GM20000 (cell line): ENCODE measurements around the gene COL1A1.

ENCODE experiments used
- DNase-seq: peaks from one replicate; pipeline ENCODE4 v3.0.0; 2012; ENCODE audit warnings: low spot score
- TF ChIP-seq, protein P1 (sequence below): IDR thresholded peaks from 2 replicates; pipeline ENCODE4 v1.5.1; 2012; ENCODE audit warnings: mild to moderate bottlenecking, control low read depth; ENCODE audit errors: extremely low read depth, missing control alignments

COL1A1 gene

DNA sequence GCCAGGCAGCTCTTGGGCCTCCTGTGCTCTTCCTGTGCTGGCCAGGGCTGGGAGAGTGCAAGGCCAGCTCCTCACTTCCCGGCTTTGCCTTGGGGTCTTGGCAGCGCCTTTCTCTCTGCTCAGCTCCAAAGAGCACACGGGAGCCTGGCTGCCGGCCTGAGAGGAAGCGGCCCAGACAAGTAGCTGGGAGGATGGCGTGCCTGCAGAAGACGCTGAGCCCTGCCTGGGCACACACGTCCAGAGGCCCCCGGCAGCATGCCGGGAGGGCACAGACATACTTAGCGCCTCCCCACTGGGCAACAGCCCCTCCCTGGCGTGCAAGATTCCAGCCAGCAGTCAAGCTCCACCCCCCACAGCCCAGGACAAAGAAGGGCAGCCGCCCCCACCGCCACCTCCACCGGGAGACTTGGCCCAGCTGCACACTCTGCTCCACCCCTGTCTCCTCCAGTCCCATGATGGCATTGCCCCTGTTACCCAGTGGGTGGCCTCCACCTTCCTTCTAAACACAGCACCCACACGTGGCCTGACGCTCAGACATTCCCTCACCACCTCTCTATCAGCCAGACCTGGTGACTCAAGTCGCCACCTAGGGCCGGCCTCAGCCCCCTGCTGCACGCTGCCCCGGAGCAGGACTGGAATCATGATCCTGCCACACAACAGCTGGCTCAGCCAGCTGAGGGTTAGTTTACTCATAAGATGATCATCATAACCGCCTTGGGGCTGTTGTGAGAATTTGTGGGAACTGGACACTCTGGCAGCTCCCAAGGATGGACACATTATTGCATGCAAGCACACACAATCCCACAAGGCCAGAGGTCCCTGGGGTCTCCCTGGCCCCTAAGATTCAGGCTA is 23.2 kb downstream of the COL1A1 start:
- TF ChIP-seq, protein P1, sequence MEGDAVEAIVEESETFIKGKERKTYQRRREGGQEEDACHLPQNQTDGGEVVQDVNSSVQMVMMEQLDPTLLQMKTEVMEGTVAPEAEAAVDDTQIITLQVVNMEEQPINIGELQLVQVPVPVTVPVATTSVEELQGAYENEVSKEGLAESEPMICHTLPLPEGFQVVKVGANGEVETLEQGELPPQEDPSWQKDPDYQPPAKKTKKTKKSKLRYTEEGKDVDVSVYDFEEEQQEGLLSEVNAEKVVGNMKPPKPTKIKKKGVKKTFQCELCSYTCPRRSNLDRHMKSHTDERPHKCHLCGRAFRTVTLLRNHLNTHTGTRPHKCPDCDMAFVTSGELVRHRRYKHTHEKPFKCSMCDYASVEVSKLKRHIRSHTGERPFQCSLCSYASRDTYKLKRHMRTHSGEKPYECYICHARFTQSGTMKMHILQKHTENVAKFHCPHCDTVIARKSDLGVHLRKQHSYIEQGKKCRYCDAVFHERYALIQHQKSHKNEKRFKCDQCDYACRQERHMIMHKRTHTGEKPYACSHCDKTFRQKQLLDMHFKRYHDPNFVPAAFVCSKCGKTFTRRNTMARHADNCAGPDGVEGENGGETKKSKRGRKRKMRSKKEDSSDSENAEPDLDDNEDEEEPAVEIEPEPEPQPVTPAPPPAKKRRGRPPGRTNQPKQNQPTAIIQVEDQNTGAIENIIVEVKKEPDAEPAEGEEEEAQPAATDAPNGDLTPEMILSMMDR, result peak; percentile 70
- DNase-seq, result peak; percentile 76

DNA sequence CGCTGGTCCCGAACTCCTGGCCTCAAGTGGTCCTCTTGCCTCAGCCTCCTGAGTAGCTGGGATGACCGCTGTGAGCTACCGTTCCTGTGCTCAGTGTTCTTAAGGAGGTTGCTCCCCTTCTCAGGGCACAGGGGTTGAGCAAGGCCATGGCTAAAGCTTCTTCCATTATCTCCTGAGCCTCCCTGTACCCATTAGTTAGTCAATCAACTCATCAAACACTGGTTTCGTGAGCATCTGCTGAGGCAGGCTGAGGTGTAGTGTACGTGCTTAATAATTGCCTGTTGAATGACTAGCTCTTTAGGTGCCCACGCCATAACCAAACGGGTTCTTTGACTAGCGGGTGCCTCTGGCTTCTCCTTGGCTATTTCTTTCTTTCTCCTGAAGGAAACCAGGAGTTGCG is 24.0 kb downstream of the COL1A1 start:
- no peak for DNase-seq
- TF ChIP-seq, protein P1, result no peak

DNA sequence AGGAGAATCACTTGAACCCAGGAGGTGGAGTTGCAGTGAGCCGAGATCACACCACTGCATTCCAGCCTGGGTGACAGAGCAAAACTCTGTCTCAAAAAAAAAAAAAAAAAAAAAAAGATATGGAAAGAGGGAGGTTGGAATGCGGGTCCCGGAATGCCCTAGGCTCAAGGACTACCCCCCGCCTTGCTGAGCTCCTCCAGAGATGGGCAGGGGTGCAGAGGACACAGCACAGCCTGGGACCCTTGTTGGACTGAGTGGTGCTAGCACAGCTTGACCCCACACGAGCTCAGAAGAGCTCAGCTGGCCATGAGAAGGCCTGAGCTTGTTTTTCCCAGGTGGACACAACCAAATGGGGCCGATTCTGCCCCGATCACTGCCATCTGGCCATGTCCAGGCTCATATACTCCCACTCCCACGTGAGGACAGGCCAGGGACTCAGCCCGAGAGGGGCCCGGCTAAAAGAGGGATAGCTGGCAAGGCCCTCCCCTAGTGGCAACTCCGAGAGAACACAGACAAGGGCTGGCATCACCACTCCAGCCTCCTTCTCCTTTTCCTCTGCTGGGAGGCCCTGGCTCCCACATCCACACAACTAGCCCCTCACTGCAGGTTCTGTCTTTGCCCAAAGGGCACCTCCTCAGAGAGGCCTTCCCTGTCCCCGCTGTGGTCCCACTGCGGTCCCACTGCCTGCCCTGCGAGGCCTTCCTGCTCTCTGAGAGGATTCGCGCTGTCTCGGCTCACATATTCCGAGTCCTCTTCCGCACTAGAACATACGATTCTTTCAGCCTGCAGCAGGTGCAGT is 24.7 kb downstream of the COL1A1 start:
- no peak for DNase-seq
- TF ChIP-seq, protein P1, result no peak

DNA sequence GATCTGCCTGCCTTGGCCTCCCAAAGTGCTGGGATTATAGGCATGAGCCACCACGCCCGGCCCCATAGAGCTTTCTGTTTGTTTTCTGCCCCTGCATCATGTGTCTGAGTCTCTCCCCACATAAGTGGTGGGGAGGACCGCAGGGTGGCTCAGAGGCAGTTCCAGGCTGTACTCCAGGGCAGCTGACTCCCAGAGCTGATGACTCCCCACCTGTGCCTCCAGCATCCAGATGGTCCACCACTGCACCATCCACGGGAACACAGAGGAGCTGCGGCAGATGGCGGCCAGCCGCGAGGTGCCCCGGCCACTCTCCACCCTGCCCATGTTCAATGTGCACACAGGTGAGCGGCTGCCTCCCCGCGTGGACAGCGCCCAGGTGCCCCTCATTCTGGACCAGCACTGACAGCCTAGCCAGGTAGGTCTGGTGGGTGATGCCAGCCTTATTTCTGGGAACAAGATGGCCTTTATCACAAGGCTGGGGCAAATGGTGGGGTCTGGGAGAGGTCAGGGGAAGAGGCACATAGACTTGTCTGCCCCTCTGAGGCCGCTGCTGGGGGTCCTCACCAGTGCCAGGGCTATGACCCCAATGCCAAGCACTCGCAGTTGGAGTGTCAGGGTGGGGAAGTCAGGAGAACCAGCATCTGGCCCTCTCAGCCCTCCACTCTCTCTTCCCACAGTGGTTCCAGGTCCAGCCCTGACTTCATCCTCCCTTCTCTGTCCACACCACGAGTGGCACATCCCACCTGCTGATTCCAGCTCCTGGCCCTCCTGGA is 26.2 kb downstream of the COL1A1 start:
- TF ChIP-seq, protein P1, result no peak
- no peak for DNase-seq

DNA sequence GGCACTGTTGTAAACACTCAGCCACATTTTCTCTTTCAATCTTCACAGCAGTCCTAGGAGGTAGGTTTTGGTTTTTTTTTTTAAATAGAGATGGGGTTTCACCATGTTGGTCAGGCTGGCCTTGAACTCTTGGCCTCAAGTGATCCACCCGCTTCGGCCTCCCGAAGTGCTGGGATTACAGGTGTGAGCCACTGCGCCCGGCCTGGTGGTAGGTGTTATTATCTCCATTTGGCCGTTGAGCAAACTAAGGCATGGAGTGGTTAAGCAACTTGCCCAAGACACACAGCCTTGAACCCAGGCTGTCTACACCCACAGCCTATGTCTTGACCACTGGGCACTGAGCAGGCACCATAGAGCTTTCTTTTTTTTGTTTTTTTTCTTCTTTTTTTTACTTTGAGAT is 27.0 kb downstream of the COL1A1 start:
- no peak for DNase-seq
- TF ChIP-seq, protein P1, result no peak

DNA sequence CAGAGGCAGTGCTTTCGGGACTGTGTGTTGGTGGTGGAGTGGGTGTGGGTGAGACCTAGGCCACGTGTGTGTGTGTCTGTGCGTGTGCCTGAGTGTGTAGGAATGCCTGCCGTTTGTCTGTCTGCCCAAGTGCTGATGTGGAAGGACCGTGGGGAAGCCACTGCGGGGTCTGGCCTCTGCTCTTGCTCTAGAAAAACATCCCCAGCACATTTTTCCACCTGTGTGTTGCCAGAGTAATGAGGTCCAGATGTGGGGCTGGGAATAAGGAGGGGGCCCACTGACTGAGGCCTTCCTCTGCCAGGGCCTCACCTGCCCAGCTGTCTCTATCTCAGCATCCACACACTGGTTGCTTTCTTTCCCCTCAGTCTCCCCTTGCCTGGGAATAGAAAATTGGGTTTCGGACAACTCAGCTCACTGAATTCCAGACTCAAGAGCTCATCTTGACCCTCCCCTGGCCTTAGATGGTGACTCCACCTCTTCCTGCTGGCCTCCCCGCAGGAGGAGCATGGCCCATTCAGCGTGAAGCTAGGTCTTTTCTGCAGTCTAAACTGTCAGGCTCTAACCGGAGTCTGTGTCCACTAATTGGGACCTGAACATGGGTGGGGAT is 28.0 kb downstream of the COL1A1 start:
- DNase-seq, result no peak
- TF ChIP-seq, protein P1, result no peak
